OCI-LY1 (cell line): ENCODE measurements around the gene CTDSPL.

Experiments used
- H2AFZ ChIP-seq: fragments of 200-600 bp; sonication (generic), shearing (Covaris generic); 2 replicates; pipeline ENCODE4 v1.6.0; 2014; ENCODE audit warnings: antibody characterized with exemption, mild to moderate bottlenecking, low read length
- H3F3A ChIP-seq: fragments of 200-600 bp; sonication (generic), shearing (Covaris generic); 2 replicates; pipeline ENCODE4 v1.6.0; 2014; ENCODE audit warnings: mild to moderate bottlenecking, antibody characterized with exemption, low read length, moderate library complexity; ENCODE audit not compliant: insufficient read depth
- H3K27ac ChIP-seq: fragments of 200-600 bp; sonication (generic); 2 replicates; pipeline ENCODE4 v1.5.1; 2014; ENCODE audit warnings: low read length, mixed run types, mild to moderate bottlenecking, low read depth; ENCODE audit not compliant: poor library complexity, severe bottlenecking
- H3K27me3 ChIP-seq: fragments of 200-600 bp; sonication (generic); 2 replicates; pipeline ENCODE4 v1.6.0; 2014; ENCODE audit warnings: antibody characterized with exemption, mild to moderate bottlenecking, low read length, moderate library complexity; ENCODE audit not compliant: insufficient read depth
- H3K36me3 ChIP-seq: fragments of 200-600 bp; sonication (generic); 2 replicates; pipeline ENCODE4 v1.6.1; 2014; ENCODE audit warnings: mild to moderate bottlenecking, antibody characterized with exemption, low read length, moderate library complexity, mixed read lengths; ENCODE audit not compliant: insufficient read depth
- H3K4me1 ChIP-seq: fragments of 200-600 bp; sonication (generic); 2 replicates; pipeline ENCODE4 v1.5.1; 2014; ENCODE audit warnings: mild to moderate bottlenecking, low read length, moderate library complexity; ENCODE audit not compliant: insufficient read depth, severe bottlenecking
- H3K4me2 ChIP-seq: fragments of 200-600 bp; sonication (generic), shearing (Covaris generic); 2 replicates; pipeline ENCODE4 v1.6.1; 2014; ENCODE audit warnings: low read length
- H3K4me3 ChIP-seq: fragments of 200-600 bp; sonication (generic); 2 replicates; pipeline ENCODE4 v1.5.1; 2014; ENCODE audit warnings: low read length, low read depth, mild to moderate bottlenecking, mixed read lengths; ENCODE audit not compliant: poor library complexity, severe bottlenecking
- H3K79me2 ChIP-seq: fragments of 200-600 bp; shearing (Covaris generic); 2 replicates; pipeline ENCODE4 v1.6.1; 2016; ENCODE audit warnings: mixed run types, low read length, mixed read lengths; ENCODE audit not compliant: insufficient read depth
- H3K9ac ChIP-seq: fragments of 200-600 bp; sonication (generic), shearing (Covaris generic); 2 replicates; pipeline ENCODE4 v1.6.1; 2014; ENCODE audit warnings: mild to moderate bottlenecking, low read length, mixed read lengths
- H3K9me2 ChIP-seq: fragments of 200-600 bp; sonication (generic), shearing (Covaris generic); 2 replicates; pipeline ENCODE4 v1.6.1; 2014; ENCODE audit warnings: low read depth, mild to moderate bottlenecking, low read length, mixed read lengths
- H3K9me3 ChIP-seq: fragments of 200-600 bp; shearing (Covaris generic); 2 replicates; pipeline ENCODE4 v1.6.1; 2014; ENCODE audit warnings: low read length, mixed read lengths
- H4K20me1 ChIP-seq: fragments of 200-600 bp; sonication (generic), shearing (Covaris generic); 2 replicates; pipeline ENCODE4 v1.6.0; 2016; ENCODE audit warnings: mild to moderate bottlenecking, low read length; ENCODE audit not compliant: insufficient read depth
- EZH2 ChIP-seq: fragments of 200-600 bp; sonication (generic), shearing (Covaris generic); IDR thresholded peaks from 2 replicates; pipeline ENCODE4 v1.8.0; 2017; ENCODE audit warnings: borderline replicate concordance, mixed run types, mild to moderate bottlenecking, antibody characterized with exemption, low read length, moderate library complexity, mixed read lengths
- TF ChIP-seq, protein P1 (sequence below): fragments of 200-600 bp; sonication (generic), shearing (Covaris generic); IDR thresholded peaks from 2 replicates; pipeline ENCODE4 v1.5.1; 2017; ENCODE audit warnings: mild to moderate bottlenecking, antibody characterized with exemption, low read length, moderate library complexity, mixed read lengths

CTDSPL gene

DNA sequence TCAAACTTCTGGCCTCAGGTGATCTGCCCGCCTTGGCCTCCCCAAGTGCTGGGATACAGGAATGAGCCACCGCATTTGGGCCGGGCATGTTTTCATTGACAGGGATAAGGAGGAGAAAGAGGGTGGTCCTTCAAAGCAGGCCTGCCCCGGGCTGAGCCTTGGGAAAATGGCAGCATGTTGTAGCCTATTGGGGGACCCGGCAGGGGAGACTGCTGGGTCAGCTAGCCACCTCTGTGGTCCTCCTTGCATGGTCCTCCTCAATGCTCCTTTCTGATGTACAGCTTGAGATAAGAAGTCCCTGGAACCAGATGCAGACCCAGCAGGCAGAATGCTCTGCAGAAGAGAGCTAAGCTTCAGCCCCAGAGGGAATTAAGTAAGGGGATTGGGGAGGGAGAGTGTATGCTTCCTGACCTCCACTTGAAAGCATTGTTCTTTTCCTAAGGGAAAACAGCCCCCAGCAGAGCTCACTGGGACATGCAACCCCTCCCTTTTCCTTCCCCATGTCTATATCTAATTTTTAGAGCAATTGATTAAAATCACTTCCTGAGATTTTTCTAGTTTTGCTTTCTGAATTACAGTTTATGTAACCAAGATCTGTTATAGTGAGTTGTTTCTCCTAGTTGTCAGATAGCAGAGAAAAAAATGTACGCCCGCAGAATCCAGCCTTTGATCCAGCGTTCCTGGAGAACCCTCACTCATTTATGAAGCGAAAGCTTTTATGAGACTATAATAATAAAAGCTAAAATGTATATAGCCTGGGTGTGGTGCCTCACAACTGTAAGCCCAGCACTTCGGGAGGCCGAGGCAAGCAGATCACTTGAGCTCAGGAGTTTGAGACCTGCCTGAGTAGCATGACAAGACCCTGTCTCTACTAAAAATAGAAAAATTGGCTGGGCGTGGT, 80.2 kb downstream of the CTDSPL start:
- Histone ChIP-seq H3K9ac (no peak overlapping the region), H3F3A (no peaks in the 10 kb centered on the region), H3K4me1 (no peaks in the 10 kb centered on the region), H3K4me2 (no peak overlapping the region), H2AFZ (no peak overlapping the region), H3K79me2 (no peaks in the 10 kb centered on the region), H3K36me3 (no peaks in the 10 kb centered on the region), H3K27me3 (no peaks in the 10 kb centered on the region), H3K9me2 (no peaks in the 10 kb centered on the region), H3K9me3 (no peaks in the 10 kb centered on the region), H3K27ac (no peak overlapping the region), H4K20me1 (no peaks in the 10 kb centered on the region), H3K4me3 (no peak overlapping the region)
- TF ChIP-seq, protein P1, sequence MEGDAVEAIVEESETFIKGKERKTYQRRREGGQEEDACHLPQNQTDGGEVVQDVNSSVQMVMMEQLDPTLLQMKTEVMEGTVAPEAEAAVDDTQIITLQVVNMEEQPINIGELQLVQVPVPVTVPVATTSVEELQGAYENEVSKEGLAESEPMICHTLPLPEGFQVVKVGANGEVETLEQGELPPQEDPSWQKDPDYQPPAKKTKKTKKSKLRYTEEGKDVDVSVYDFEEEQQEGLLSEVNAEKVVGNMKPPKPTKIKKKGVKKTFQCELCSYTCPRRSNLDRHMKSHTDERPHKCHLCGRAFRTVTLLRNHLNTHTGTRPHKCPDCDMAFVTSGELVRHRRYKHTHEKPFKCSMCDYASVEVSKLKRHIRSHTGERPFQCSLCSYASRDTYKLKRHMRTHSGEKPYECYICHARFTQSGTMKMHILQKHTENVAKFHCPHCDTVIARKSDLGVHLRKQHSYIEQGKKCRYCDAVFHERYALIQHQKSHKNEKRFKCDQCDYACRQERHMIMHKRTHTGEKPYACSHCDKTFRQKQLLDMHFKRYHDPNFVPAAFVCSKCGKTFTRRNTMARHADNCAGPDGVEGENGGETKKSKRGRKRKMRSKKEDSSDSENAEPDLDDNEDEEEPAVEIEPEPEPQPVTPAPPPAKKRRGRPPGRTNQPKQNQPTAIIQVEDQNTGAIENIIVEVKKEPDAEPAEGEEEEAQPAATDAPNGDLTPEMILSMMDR, result no peak
- TF ChIP-seq EZH2, result no peak

DNA sequence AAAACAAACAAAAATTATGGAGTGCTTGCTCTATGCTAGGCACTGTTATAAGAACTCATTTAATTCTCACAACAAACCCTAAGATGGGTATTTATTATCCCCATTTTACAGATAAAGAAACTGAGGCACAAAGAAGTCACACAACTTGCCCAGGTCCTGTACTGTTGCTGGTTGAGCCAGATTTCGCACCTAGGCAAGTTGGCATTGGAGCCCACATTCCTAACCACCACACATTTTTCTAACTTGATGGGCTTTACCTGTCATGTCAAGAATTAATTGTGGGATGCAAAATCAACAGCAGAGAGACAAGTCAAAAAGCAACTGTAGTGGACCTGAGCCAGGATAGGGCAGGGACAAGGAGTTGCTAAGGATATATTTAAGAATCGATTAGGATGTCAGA, 81.0 kb downstream of the CTDSPL start:
- H3K79me2 ChIP-seq, result no peaks in the 10 kb centered on the region
- H3K9me2 ChIP-seq, result no peaks in the 10 kb centered on the region
- TF ChIP-seq, protein P1, result no peak
- TF ChIP-seq EZH2, result no peak

DNA sequence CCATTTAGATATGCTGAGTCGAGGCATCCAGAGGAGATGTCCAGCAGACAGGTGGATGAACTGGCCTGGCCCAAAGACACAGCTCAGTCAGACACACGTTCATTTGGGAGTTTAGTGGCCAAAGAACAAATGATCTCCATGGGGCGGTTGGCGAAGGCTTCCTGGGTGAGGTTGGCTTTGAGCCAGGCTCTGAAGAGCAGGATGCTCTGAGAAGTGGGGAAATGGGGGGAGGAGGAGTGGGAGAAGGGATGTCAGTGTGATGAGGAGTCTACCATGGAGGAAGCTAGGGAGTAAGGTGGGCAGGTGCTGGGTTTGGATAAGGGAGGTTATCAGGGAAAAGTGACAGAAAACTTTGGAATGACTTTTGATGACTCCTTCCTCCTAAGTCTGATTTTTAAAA, 81.4 kb downstream of the CTDSPL start:
- TF ChIP-seq, protein P1, result no peak
- TF ChIP-seq EZH2, result no peak
- Histone ChIP-seq H3K4me3 (no peak overlapping the region), H3K9me2 (no peaks in the 10 kb centered on the region), H4K20me1 (no peaks in the 10 kb centered on the region), H3K4me2 (no peak overlapping the region), H3K4me1 (no peaks in the 10 kb centered on the region), H3K36me3 (no peaks in the 10 kb centered on the region), H3K27me3 (no peaks in the 10 kb centered on the region), H2AFZ (no peak overlapping the region), H3F3A (no peaks in the 10 kb centered on the region), H3K9ac (no peak overlapping the region), H3K79me2 (no peaks in the 10 kb centered on the region), H3K27ac (no peak overlapping the region), H3K9me3 (no peaks in the 10 kb centered on the region)

More for the DNA sequence above, 81.0 kb downstream of the CTDSPL start:
- H3K9ac ChIP-seq, result no peak overlapping the region
- H3F3A ChIP-seq, result no peaks in the 10 kb centered on the region
- no peak overlapping the region for H3K27ac ChIP-seq
- no peaks in the 10 kb centered on the region for H3K27me3 ChIP-seq
- H3K9me3 ChIP-seq, result no peaks in the 10 kb centered on the region
- no peak overlapping the region for H2AFZ ChIP-seq
- no peak overlapping the region for H3K4me2 ChIP-seq
- H3K36me3 ChIP-seq, result no peaks in the 10 kb centered on the region
- no peaks in the 10 kb centered on the region for H4K20me1 ChIP-seq
- H3K4me1 ChIP-seq, result no peaks in the 10 kb centered on the region
- H3K4me3 ChIP-seq, result no peak overlapping the region
